Epithelial cell of esophagus (primary cell): Measurements from ENCODE around the gene DDX4.
"Not testable (repeated sequence)": the region's sequence is repeated elsewhere in the genome, so short reads cannot be mapped to it uniquely, and the experiment has no call there.

Experiments used
- DNase-seq: peaks from one replicate; pipeline ENCODE4 v3.0.0; 2010; ENCODE audit warnings: low read depth
- H3K4me3 ChIP-seq: 2 replicates; pipeline ENCODE4 v1.5.1; 2011; ENCODE audit warnings: mild to moderate bottlenecking, low read length, control low read depth
- CTCF ChIP-seq: IDR thresholded peaks from 2 replicates; pipeline ENCODE4 v1.5.1; 2011; ENCODE audit warnings: low read depth, mild to moderate bottlenecking, low read length, control low read depth, inconsistent platforms; ENCODE audit not compliant: insufficient read depth; ENCODE audit errors: missing control alignments

Gene DDX4

GRCh38 chr5:55773057-55773456 is 35.2 kb downstream of the DDX4 start:
- no peak overlapping the region for H3K4me3 ChIP-seq
- TF ChIP-seq CTCF, result no peak
- no peak for DNase-seq

- H3K4me3 ChIP-seq, result no peak overlapping the region
- TF ChIP-seq CTCF, result no peak
Observed at GRCh38 chr5:55777332-55777731, 39.5 kb downstream of the DDX4 start.

GRCh38 chr5:55800924-55801323 is 63.1 kb downstream of the DDX4 start:
- no peak for TF ChIP-seq CTCF
- H3K4me3 ChIP-seq, result no peak overlapping the region
- DNase-seq, result no peak

More at GRCh38 chr5:55777332-55777731, 39.5 kb downstream of the DDX4 start:
- no peak for DNase-seq

GRCh38 chr5:55808814-55809213 is 71.0 kb downstream of the DDX4 start:
- H3K4me3 ChIP-seq, DNase-seq: not testable (repeated sequence)

- not testable (repeated sequence) for H3K4me3 ChIP-seq
- peak; percentile 36 for DNase-seq
Observed at GRCh38 chr5:55815939-55816338, 78.1 kb downstream of the DDX4 start.

- TF ChIP-seq CTCF, result no peak
- DNase-seq, result peak; percentile 73
Observed at GRCh38 chr5:55816342-55816741, 78.5 kb downstream of the DDX4 start.

GRCh38 chr5:55817030-55817429 is 79.2 kb downstream of the DDX4 start:
- no peak for TF ChIP-seq CTCF
- no peak overlapping the region for H3K4me3 ChIP-seq
- no peak for DNase-seq

More at GRCh38 chr5:55816342-55816741, 78.5 kb downstream of the DDX4 start:
- no peak overlapping the region for H3K4me3 ChIP-seq

- TF ChIP-seq CTCF, result no peak
- DNase-seq, result no peak
- H3K4me3 ChIP-seq, result no peak overlapping the region
Observed at GRCh38 chr5:55820488-55820887, 82.6 kb downstream of the DDX4 start.
